ENCODE data around the gene TMCC3.
A peak's percentile ranks its signal among the peaks of the same experiment; 100 is the strongest.
"Not testable (repeated sequence)": the region's sequence is repeated elsewhere in the genome, so short reads cannot be mapped to it uniquely, and the experiment has no call there.

TMCC3 gene

GRCh38 chr12:94560431-94561221, 89.7 kb downstream of the TMCC3 start:
- DNase-seq: no peak

GRCh38 chr12:94558612-94559011, 91.7 kb downstream of the TMCC3 start:
- DNase-seq: no peak

DNA sequence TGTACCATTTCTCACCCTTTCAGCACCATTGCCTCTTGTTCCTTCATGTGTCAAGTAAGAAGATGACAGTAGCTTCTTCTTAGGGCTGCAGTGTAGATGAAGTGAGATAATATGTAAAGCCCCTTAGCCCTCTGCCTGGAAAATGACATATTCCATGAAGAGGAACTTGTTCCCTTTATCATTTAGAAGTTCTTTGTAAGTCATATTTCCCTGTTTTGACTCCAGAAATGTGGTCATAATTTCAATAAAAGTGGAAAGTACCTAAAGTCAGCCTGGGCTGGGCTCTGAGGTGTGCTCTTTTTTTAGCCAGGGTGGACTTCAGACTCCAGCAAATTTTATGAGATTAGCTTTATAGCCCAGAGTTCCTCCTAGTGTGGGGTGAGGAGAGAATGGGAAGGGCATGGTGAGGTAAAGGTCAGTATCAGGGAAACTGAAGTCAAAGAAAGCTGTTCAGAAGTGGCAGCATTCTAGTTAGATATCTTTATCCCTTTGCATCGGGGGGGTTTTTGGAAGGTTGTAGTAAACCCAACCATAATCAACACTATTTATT, 92.5 kb downstream of the TMCC3 start:
- DNase-seq: no peak

- no peak for DNase-seq
Measured at GRCh38 chr12:94555687-94556086, 94.7 kb downstream of the TMCC3 start.

- no peak for DNase-seq
Measured at GRCh38 chr12:94553875-94554274, 96.5 kb downstream of the TMCC3 start.

- DNase-seq: no peak
Measured at GRCh38 chr12:94553130-94553519, 97.2 kb downstream of the TMCC3 start.

DNA sequence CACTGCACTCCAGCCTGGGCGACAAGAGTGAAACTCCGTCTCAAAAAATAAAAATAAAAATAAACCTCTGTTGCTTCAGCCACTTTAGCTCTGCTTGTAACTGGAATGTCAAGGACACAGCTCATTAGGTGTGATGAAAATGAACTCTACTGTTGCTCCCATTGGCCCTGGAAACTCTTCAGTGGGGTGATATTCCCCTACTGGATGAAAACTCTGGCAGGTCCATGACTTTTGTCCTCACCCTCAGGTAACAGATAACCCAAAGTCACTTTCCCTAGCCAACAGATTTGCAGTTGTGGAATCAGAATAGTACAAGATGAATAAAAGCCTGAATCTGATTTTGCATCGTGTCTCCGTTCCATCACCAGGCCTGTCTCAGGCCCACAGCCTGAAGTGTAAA, 98.5 kb downstream of the TMCC3 start:
- DNase-seq: no peak

GRCh38 chr12:94550964-94551363, 99.4 kb downstream of the TMCC3 start:
- DNase-seq: no peak

GRCh38 chr12:94548833-94549232, 101.5 kb downstream of the TMCC3 start:
- DNase-seq: not testable (repeated sequence)

GRCh38 chr12:94545935-94546771, 104.2 kb downstream of the TMCC3 start:
- no peak for DNase-seq

DNA sequence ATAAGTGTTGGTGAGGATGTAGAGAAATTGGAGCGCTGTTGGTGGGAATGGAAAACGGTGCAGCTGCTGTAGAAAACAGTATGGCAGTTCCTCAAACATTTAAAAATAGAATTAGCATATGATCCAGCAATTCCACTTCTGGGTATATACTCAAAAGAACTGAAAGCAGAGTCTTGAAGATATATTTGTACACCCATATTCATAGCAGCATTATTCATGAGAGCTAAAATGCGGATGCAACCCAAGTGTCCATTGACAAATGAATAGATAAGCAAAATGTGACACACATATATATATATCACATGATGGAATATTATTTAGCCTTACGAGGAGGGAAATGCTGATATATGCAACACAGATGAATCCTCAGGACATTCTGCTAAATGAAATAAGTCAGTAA, 106.0 kb downstream of the TMCC3 start:
- DNase-seq: no peak

DNA sequence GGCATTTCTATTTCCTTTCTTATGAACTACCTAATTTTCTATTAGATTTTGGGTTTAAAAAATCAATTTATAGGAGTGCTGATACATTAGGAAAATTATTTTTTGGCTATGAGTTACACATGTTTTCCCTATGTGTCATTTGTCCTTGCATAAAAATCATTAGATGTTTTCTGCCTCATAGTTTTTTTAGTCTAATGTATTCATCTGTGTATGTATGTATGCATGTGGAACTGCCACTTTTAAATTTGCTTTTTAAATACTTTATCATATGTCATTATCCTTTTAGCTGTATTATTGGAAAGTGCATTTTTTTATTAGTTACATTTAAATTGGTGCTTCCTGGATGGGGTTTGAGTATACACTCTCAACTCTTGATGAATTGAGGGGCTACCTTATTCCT, 112.0 kb downstream of the TMCC3 start:
- DNase-seq: no peak

GRCh38 chr12:94536040-94536965, 114.1 kb downstream of the TMCC3 start:
- DNase-seq: no peak

GRCh38 chr12:94535510-94535921, 114.8 kb downstream of the TMCC3 start:
- DNase-seq: no peak

DNA sequence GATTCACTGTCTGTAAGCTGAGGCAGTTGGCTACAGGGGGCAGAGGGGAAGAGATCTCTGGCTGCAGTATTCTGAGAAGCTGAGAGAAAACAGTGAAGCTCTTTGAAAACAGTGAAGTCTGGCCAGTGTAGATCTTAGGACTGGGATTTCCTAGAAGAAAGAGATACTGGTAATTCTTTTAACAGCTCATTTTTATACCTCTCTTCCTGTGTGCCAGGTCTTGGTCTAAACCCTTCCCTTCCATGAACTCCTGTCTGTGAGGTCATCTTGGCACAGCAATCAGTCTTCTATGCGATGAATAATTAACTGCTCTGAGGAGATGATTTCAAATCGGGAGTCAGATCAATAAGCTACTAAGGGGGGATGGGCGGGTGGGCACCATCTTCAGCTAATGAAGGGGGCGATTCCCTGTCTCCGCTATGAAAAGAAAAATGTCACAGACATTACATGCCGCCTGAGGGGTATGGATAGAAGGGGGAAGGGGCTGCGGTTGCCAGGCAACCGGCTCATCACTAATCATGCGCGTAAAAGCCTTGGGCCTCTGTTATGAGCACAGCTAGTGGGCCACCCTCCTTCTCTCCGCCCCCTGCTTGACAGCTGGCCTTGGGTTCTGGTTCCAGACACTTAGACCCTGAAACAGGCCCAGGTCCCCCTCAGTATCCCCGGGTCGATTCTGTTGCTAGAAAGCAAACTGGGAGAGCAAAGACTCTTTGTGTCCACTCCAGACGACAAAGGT, 115.4 kb downstream of the TMCC3 start:
- no peak for DNase-seq

- no peak for DNase-seq
Measured at GRCh38 chr12:94534278-94534677, 116.1 kb downstream of the TMCC3 start.

DNA sequence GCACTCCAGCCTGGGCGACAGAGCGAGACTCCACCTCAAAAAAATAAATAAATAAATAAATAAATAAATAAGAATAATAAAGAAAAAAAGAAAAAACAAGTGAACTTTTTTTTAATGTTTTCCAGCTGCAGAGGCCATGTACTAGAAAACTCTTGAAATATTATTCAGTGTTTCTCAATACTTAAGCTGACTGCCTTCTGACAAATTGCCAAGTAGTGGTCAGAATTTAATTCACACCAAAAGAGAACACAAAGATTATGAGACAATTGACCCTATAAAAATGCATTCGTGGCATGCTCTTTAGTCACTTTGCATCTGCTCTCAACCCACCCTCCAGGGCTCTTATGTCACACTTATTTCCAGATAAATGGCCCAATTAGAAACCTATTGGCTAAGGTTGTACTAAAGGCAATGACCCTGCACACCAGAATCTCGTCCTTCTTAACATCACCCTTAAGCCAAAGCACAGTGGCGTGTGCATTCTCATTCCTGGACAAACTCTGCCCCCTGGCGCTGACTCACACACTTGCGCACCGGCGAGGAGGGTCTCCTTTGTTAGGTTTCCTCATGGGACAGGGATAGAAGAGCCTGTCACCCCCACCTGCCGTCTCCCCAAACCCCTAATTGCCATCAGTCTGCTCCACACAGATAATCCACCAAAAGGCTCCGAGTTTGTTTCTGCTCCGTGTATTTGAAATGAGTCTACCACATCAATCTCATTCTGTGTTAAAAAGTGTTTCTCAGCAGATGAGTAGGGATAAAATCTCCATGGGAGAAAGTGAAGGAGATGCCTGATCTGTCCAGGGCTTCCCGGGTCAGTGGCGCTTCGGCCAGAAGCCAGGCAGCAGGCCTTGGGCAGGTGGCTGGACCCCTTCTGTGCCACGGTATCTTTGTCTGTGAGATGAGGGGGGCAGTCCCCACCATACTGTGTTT, 117.6 kb downstream of the TMCC3 start:
- peak; percentile 61 for DNase-seq

DNA sequence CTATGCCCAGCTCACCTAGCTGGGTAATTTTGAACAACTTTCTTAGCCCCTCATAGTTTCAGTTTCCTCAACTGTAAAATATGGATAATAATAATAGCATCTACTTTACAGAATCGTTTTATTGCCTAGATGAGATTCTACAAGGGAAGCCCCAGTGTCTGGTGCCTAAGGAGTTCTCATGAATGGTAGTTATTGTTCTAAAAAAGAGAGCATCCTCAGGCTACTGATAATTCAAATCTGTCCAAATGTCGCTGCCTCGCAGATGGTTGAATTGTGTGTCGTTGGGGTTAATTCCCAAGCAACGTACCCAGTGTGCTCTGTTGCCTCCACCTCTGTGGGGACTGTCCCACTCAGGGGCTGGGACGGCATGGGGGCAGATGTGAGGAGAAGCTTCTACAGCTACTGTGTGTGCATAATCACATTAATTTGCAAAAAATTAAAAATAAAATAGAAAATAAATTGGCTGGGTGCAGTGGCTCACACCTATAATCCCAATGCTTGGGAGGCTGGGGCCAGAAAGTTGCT, 119.1 kb downstream of the TMCC3 start:
- DNase-seq: no peak

DNA sequence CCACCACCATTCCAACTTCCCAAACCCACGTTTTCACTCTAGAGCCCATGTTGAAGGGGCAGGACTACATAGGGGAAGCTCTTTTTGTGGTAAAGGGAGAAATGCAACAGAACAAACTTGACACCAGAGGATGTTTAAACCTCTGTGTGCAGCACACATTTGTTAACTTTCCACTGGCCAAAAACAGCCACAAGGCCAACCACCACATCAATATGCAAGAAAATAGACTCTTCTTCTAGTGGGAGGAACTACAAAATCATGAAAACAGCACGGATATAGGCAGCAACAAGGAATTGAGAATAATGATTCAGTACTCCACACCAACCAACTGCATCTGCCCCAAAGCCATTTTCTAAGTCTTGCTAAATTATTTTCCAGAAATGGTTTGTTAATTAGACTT, 124.4 kb downstream of the TMCC3 start:
- no peak for DNase-seq

Measured in stimulated activated naive CD4-positive, alpha-beta T cell treated with Interleukin-2 at 50 U/mL for 16 hours (primary cell).